Hepatocyte (in vitro differentiated cells): ENCODE data around the gene BLM. TPM values are rescaled to one million over a fixed set of nuclear protein-coding genes. Genes with fewer than 3 reads are reported as not detected.
A peak's percentile ranks its signal among the peaks of the same experiment; 100 is the strongest.

Experiments
- DNase-seq: peaks from one replicate; pipeline ENCODE4 v3.0.0-alpha.2; 2016; ENCODE audit warnings: low spot score
- H2AFZ ChIP-seq: fragments of 200-600 bp; sonication (generic); 2 replicates; pipeline ENCODE4 v1.6.0; 2016; ENCODE audit warnings: antibody characterized with exemption, mild to moderate bottlenecking
- H3K27ac ChIP-seq: fragments of 200-600 bp; sonication (generic); 2 replicates; pipeline ENCODE4 v1.5.1; 2016; ENCODE audit warnings: mild to moderate bottlenecking
- H3K27me3 ChIP-seq: fragments of 200-600 bp; sonication (generic); 2 replicates; pipeline ENCODE4 v1.6.1; 2016
- H3K36me3 ChIP-seq: fragments of 200-600 bp; sonication (generic); replicated peaks from 2 replicates; pipeline ENCODE4 v1.5.1; 2016; ENCODE audit warnings: low read depth; ENCODE audit not compliant: insufficient read depth
- H3K4me1 ChIP-seq: fragments of 200-600 bp; sonication (generic); 2 replicates; pipeline ENCODE4 v1.5.1; 2016; ENCODE audit warnings: mild to moderate bottlenecking, moderate library complexity; ENCODE audit not compliant: insufficient read depth
- H3K4me2 ChIP-seq: fragments of 200-600 bp; sonication (generic); 2 replicates; pipeline ENCODE4 v1.6.0; 2016
- H3K4me3 ChIP-seq: fragments of 200-600 bp; sonication (generic); 2 replicates; pipeline ENCODE4 v1.5.1; 2016; ENCODE audit warnings: mild to moderate bottlenecking
- H3K79me2 ChIP-seq: fragments of 200-600 bp; sonication (generic); 2 replicates; pipeline ENCODE4 v1.6.0; 2017; ENCODE audit warnings: mild to moderate bottlenecking
- H3K9me2 ChIP-seq: fragments of 200-600 bp; sonication (generic); replicated peaks from 2 replicates; pipeline ENCODE4 v1.6.0; 2017; ENCODE audit warnings: mild to moderate bottlenecking; ENCODE audit not compliant: insufficient read depth
- H3K9me3 ChIP-seq: fragments of 200-600 bp; sonication (generic); 2 replicates; pipeline ENCODE4 v1.5.1; 2016; ENCODE audit warnings: low read depth, mild to moderate bottlenecking
- H4K20me1 ChIP-seq: fragments of 200-600 bp; sonication (generic); 2 replicates; pipeline ENCODE4 v1.6.0; 2016; ENCODE audit warnings: mild to moderate bottlenecking; ENCODE audit not compliant: insufficient read depth, poor library complexity, severe bottlenecking
- CTCF ChIP-seq: fragments of 200-600 bp; sonication (generic); IDR thresholded peaks from 2 replicates; pipeline ENCODE4 v1.5.1; 2016; ENCODE audit warnings: antibody characterized with exemption, mild to moderate bottlenecking; ENCODE audit not compliant: poor library complexity
- EZH2 ChIP-seq: fragments of 200-600 bp; sonication (generic); IDR thresholded peaks from 2 replicates; pipeline ENCODE4 v1.6.1; 2016; ENCODE audit warnings: antibody characterized with exemption, mild to moderate bottlenecking, borderline replicate concordance
- EZH2phosphoT487 ChIP-seq: fragments of 200-600 bp; sonication (generic); IDR thresholded peaks from one replicate; pipeline ENCODE4 v1.6.1; 2018; ENCODE audit warnings: antibody characterized with exemption, mild to moderate bottlenecking, low read depth, moderate library complexity; ENCODE audit not compliant: unreplicated experiment, severe bottlenecking
- WGBS: methylation state at CpG from one replicate; pipeline ENCODE4 v1.1.6; 2016; ENCODE audit warnings: low lambda C conversion rate; ENCODE audit errors: missing lambda C conversion rate; 5-methylcytosine and 5-hydroxymethylcytosine counted together
- polyA plus RNA-seq: library from polyadenylated mRNA; unstranded; fragments of >200 nt; fragmentation: Nextera tagmentation; extraction: Ambion mirVana; gene quantifications from 2 replicates; pipeline ENCODE4 v1.2.1, GENCODE V29; 2016
- total RNA-seq: library from RNA; depleted of rRNA; stranded (reverse); fragments of >200 nt; gene quantifications from 2 replicates; pipeline ENCODE4 v1.2.3, GENCODE V29; 2014

The BLM gene
- total and polyA plus RNA-seq, 2 experiments from 2014 or later: 1.7 to 3.5 TPM

- TF ChIP-seq EZH2 (no peak), CTCF (no peak), EZH2phosphoT487 (no peak)
- 70% methylated on average over 8 of the region's 8 CpGs for WGBS
- Histone ChIP-seq H3K27ac (no peak overlapping the region), H2AFZ (peak overlapping the region; percentile 6), H3K4me3 (no peak overlapping the region), H3K79me2 (no peaks in the 10 kb centered on the region), H4K20me1 (no peaks in the 10 kb centered on the region), H3K36me3 (no peaks in the 10 kb centered on the region), H3K4me1 (no peaks in the 10 kb centered on the region), H3K27me3 (no peaks in the 10 kb centered on the region), H3K4me2 (peak overlapping the region; percentile 59), H3K9me2 (no peaks in the 10 kb centered on the region), H3K9me3 (no peaks in the 10 kb centered on the region)
- DNase-seq: no peak
Measured at GRCh38 chr15:90751300-90751825, 34.2 kb downstream of the BLM start.

- H3K36me3 ChIP-seq: no peaks in the 10 kb centered on the region
- no peak overlapping the region for H3K4me2 ChIP-seq
- DNase-seq: no peak
- no peaks in the 10 kb centered on the region for H4K20me1 ChIP-seq
- 87% methylated on average over 2 of the region's 2 CpGs for WGBS
- H3K27me3 ChIP-seq: no peaks in the 10 kb centered on the region
- no peak overlapping the region for H2AFZ ChIP-seq
- no peaks in the 10 kb centered on the region for H3K79me2 ChIP-seq
- TF ChIP-seq CTCF: no peak
- H3K9me3 ChIP-seq: no peaks in the 10 kb centered on the region
- H3K27ac ChIP-seq: no peak overlapping the region
- no peaks in the 10 kb centered on the region for H3K4me1 ChIP-seq
- H3K9me2 ChIP-seq: no peaks in the 10 kb centered on the region
- H3K4me3 ChIP-seq: no peak overlapping the region
Measured at GRCh38 chr15:90756916-90757315, 39.8 kb downstream of the BLM start.

GRCh38 chr15:90757461-90757860 is 40.3 kb downstream of the BLM start:
- H3K4me2 ChIP-seq: no peak overlapping the region
- no peaks in the 10 kb centered on the region for H3K79me2 ChIP-seq
- no peak overlapping the region for H2AFZ ChIP-seq
- no peaks in the 10 kb centered on the region for H4K20me1 ChIP-seq
- no peak overlapping the region for H3K4me3 ChIP-seq
- no peak overlapping the region for H3K27ac ChIP-seq
- no peaks in the 10 kb centered on the region for H3K4me1 ChIP-seq
- no peak for DNase-seq
- no peak for TF ChIP-seq EZH2phosphoT487
- no peak for TF ChIP-seq EZH2
- TF ChIP-seq CTCF: no peak
- H3K36me3 ChIP-seq: no peaks in the 10 kb centered on the region
- no peaks in the 10 kb centered on the region for H3K27me3 ChIP-seq
- WGBS: 89% methylated on average over 1 of the region's 1 CpG
- H3K9me3 ChIP-seq: no peaks in the 10 kb centered on the region
- no peaks in the 10 kb centered on the region for H3K9me2 ChIP-seq

- Histone ChIP-seq H3K79me2 (no peaks in the 10 kb centered on the region), H3K9me2 (no peaks in the 10 kb centered on the region), H3K36me3 (no peaks in the 10 kb centered on the region), H3K4me1 (no peaks in the 10 kb centered on the region), H3K27ac (no peak overlapping the region), H3K4me2 (no peak overlapping the region), H4K20me1 (no peaks in the 10 kb centered on the region), H3K27me3 (no peaks in the 10 kb centered on the region), H3K9me3 (no peaks in the 10 kb centered on the region), H2AFZ (no peak overlapping the region), H3K4me3 (no peak overlapping the region)
- WGBS: 96% methylated on average over 1 of the region's 1 CpG
- TF ChIP-seq CTCF (no peak), EZH2phosphoT487 (no peak), EZH2 (no peak)
- DNase-seq: no peak
Measured at GRCh38 chr15:90760661-90761232, 43.6 kb downstream of the BLM start.
